K562 (cell line): ENCODE measurements around the gene STK31. TPM values are rescaled to one million over a fixed set of nuclear protein-coding genes. Genes with fewer than 3 reads are reported as not detected.

ENCODE experiments used
- CEBPB ChIP-seq: fragments of 450-650 bp; IDR thresholded peaks from 2 replicates; pipeline ENCODE4 v1.6.1; 2016; ENCODE audit warnings: missing genetic modification characterization, missing compliant biosample characterization
- E2F5 ChIP-seq: sonication (generic); formaldehyde crosslinking; IDR thresholded peaks from 2 replicates; pipeline ENCODE4 v1.8.0; 2022; ENCODE audit warnings: mild to moderate bottlenecking, missing genetic modification reagents
- E2F8 ChIP-seq: fragments of 450-650 bp; IDR thresholded peaks from 2 replicates; pipeline ENCODE4 v1.7.1; 2018; ENCODE audit warnings: mild to moderate bottlenecking, low read depth; ENCODE audit not compliant: partially characterized antibody
- HDAC3 ChIP-seq: fragments of 450-650 bp; IDR thresholded peaks from 2 replicates; pipeline ENCODE4 v1.6.1; 2018; ENCODE audit warnings: borderline replicate concordance, mild to moderate bottlenecking, moderate library complexity; ENCODE audit not compliant: partially characterized antibody
- KDM2B ChIP-seq: fragments of 250-450 bp; sonication (Bioruptor Pico); IDR thresholded peaks from 2 replicates; pipeline ENCODE4 v1.8.0; 2021; ENCODE audit warnings: mild to moderate bottlenecking, moderate library complexity
- MAFK ChIP-seq: IDR thresholded peaks from 2 replicates; pipeline ENCODE4 v1.6.1; 2011; ENCODE audit warnings: low read length, improper control_type of control experiment
- MTA2 ChIP-seq: fragments of 450-650 bp; IDR thresholded peaks from 2 replicates; pipeline ENCODE4 v1.6.1; 2016; ENCODE audit warnings: low read depth
- ZNF318 ChIP-seq, 2 experiments: fragments of 450-650 bp; IDR thresholded peaks; 2 replicates each; pipeline ENCODE4 v1.6.1; 2016; ENCODE audit warnings: mild to moderate bottlenecking in 2 of 2, borderline replicate concordance in 1 of 2, low read depth in 1 of 2, moderate library complexity in 1 of 2
- polyA plus RNA-seq, 8 experiments: library from polyadenylated mRNA; depleted of rRNA in 4 of 8; stranded (reverse) in 5 of 8; unstranded in 3 of 8; fragments of >200 nt; fragmentation: Nextera tagmentation in 2 of 8; fragmentation: Illumina TruSeq in 1 of 8; extraction: Ambion mirVana in 2 of 8; extraction: Trizol in 1 of 8; gene quantifications; 2 replicates each; pipeline versions ENCODE4 v1.2.1 to v1.2.3, GENCODE V29; 2011 to 2014; ENCODE audit warnings: inconsistent platforms in 1 of 8, missing spikeins in 1 of 8
- total RNA-seq, 7 experiments: library from RNA; depleted of rRNA in 6 of 7; stranded (reverse); fragments of >200 nt in 6 of 7; fragmentation: Illumina TruSeq in 2 of 7; extraction: Trizol in 2 of 7; gene quantifications; 2 replicates each; pipeline versions ENCODE4 v1.2.1 to v1.2.3, GENCODE V29; 2011 to 2021; ENCODE audit warnings: low replicate concordance in 1 of 7

The STK31 gene
- total and polyA plus RNA-seq, 9 of the 15 experiments (the other 6 are each of a cell fraction or from before 2014, with no cell fraction given): 0.09 to 1.2 (median 0.26) TPM

GRCh38 chr7:23863209-23863787, 153.3 kb downstream of the STK31 start (continued):
- no peak for TF ChIP-seq ZNF318 (IDR thresholded peaks at IDR 0.05; ENCODE audit: borderline replicate concordance in 1 of 2, low read depth in 1 of 2)
- TF ChIP-seq MAFK: no peak
- no peak for TF ChIP-seq CEBPB (tag)
- no peak for TF ChIP-seq KDM2B (CRISPR knock-in tag)
- no peak for TF ChIP-seq E2F8
- TF ChIP-seq MTA2: no peak
- no peak for TF ChIP-seq E2F5
- TF ChIP-seq HDAC3: no peak
